Neural cell (in vitro differentiated cells): ENCODE results near the gene LRRC46. TPM values are rescaled to one million over a fixed set of nuclear protein-coding genes. Genes with fewer than 3 reads are reported as not detected.

Experiments
- H2AFZ ChIP-seq: fragments of 200-600, 300-800 bp; sonication (generic), shearing (Covaris generic); 2 replicates; pipeline ENCODE4 v1.6.0; 2014; ENCODE audit warnings: low read depth, mild to moderate bottlenecking, antibody characterized with exemption, low read length, moderate library complexity
- H3F3A ChIP-seq: fragments of 200-600 bp; shearing (Covaris generic); 2 replicates; pipeline ENCODE4 v1.6.1; 2016; ENCODE audit warnings: mild to moderate bottlenecking, moderate library complexity, mixed read lengths, antibody characterized with exemption, low read length; ENCODE audit not compliant: insufficient read depth, poor library complexity, severe bottlenecking
- H3K27ac ChIP-seq: fragments of 200-600, 300-800 bp; sonication (generic), shearing (Covaris generic); 2 replicates; pipeline ENCODE4 v1.5.1; 2014; ENCODE audit warnings: mild to moderate bottlenecking, low read length, moderate library complexity
- H3K27me3 ChIP-seq: fragments of 300-800, 200-600 bp; sonication (generic), shearing (Covaris generic); 2 replicates; pipeline ENCODE4 v1.6.0; 2014; ENCODE audit warnings: mild to moderate bottlenecking, low read depth, low read length, moderate library complexity; ENCODE audit not compliant: insufficient read depth
- H3K36me3 ChIP-seq: fragments of 300-800, 200-600 bp; sonication (generic), shearing (Covaris generic); 2 replicates; pipeline ENCODE4 v1.5.1; 2014; ENCODE audit warnings: mild to moderate bottlenecking, antibody characterized with exemption, low read length, moderate library complexity; ENCODE audit not compliant: insufficient read depth
- H3K4me2 ChIP-seq: fragments of 300-800, 200-600 bp; sonication (generic), shearing (Covaris generic); 2 replicates; pipeline ENCODE4 v1.6.0; 2014; ENCODE audit warnings: mild to moderate bottlenecking, low read length
- H3K4me3 ChIP-seq: fragments of 300-800, 200-600 bp; sonication (generic), shearing (Covaris generic); 2 replicates; pipeline ENCODE4 v1.5.1; 2014; ENCODE audit warnings: mild to moderate bottlenecking, low read length, moderate library complexity
- H3K79me2 ChIP-seq: fragments of 200-600 bp; shearing (Covaris generic); replicated peaks from 2 replicates; pipeline ENCODE4 v1.6.0; 2014; ENCODE audit warnings: mild to moderate bottlenecking, low read length, moderate library complexity; ENCODE audit not compliant: insufficient read depth
- H3K9ac ChIP-seq: fragments of 300-800, 200-600 bp; sonication (generic), shearing (Covaris generic); 2 replicates; pipeline ENCODE4 v1.6.1; 2016; ENCODE audit warnings: mild to moderate bottlenecking, low read length, mixed read lengths
- H3K9me2 ChIP-seq: fragments of 200-600 bp; shearing (Covaris generic); 2 replicates; pipeline ENCODE4 v1.6.1; 2016; ENCODE audit warnings: mild to moderate bottlenecking, low read length, mixed read lengths; ENCODE audit not compliant: insufficient read depth
- H3K9me3 ChIP-seq: fragments of 200-600, 300-800 bp; sonication (generic), shearing (Covaris generic); 2 replicates; pipeline ENCODE4 v1.6.1; 2016; ENCODE audit warnings: mild to moderate bottlenecking, mixed run types, low read length, moderate library complexity, mixed read lengths
- H4K20me1 ChIP-seq: fragments of 200-600 bp; shearing (Covaris generic); 2 replicates; pipeline ENCODE4 v1.6.1; 2016; ENCODE audit warnings: mild to moderate bottlenecking, mixed run types; ENCODE audit not compliant: insufficient read depth
- EP300 ChIP-seq: fragments of 450-650 bp; conservative IDR thresholded peaks from 2 replicates; pipeline ENCODE4 v1.6.1; 2014; ENCODE audit warnings: antibody characterized with exemption, mild to moderate bottlenecking, moderate library complexity; ENCODE audit not compliant: poor library complexity, severe bottlenecking
- EZH2 ChIP-seq: fragments of 200-600, 300-800 bp; shearing (Covaris generic), sonication (generic); IDR thresholded peaks from 2 replicates; pipeline ENCODE4 v1.6.1; 2014; ENCODE audit warnings: antibody characterized with exemption, low read length, borderline replicate concordance, mild to moderate bottlenecking; ENCODE audit not compliant: insufficient read depth, poor library complexity, severe bottlenecking
- MXI1 ChIP-seq: fragments of 450-650 bp; conservative IDR thresholded peaks from 2 replicates; pipeline ENCODE4 v1.6.1; 2014; ENCODE audit warnings: antibody characterized with exemption, mild to moderate bottlenecking; ENCODE audit not compliant: poor library complexity, severe bottlenecking
- POLR2AphosphoS5 ChIP-seq: IDR thresholded peaks from 2 replicates; pipeline ENCODE4 v1.6.1; 2012
- RAD21 ChIP-seq: fragments of 450-650 bp; conservative IDR thresholded peaks from 2 replicates; pipeline ENCODE4 v1.6.1; 2014; ENCODE audit warnings: antibody characterized with exemption, mild to moderate bottlenecking, moderate library complexity
- SMC3 ChIP-seq: fragments of 450-650 bp; conservative IDR thresholded peaks from 2 replicates; pipeline ENCODE4 v1.6.1; 2014; ENCODE audit warnings: antibody characterized with exemption, mild to moderate bottlenecking, moderate library complexity; ENCODE audit not compliant: poor library complexity
- TAF1 ChIP-seq: IDR thresholded peaks from 2 replicates; pipeline ENCODE4 v1.6.1; 2012; ENCODE audit warnings: low read depth
- polyA plus RNA-seq: library from polyadenylated mRNA; depleted of rRNA; stranded (reverse); fragments of >200 nt; gene quantifications from 2 replicates; pipeline ENCODE4 v1.2.3, GENCODE V29; 2014
- TF ChIP-seq, protein P1 (sequence below): fragments of 450-650 bp; IDR thresholded peaks from 2 replicates; pipeline ENCODE4 v1.5.1; 2014; ENCODE audit warnings: antibody characterized with exemption, mild to moderate bottlenecking, moderate library complexity; ENCODE audit not compliant: poor library complexity, severe bottlenecking
- TF ChIP-seq, protein P2 (sequence below): IDR thresholded peaks from 2 replicates; pipeline ENCODE4 v1.6.1; 2012; ENCODE audit warnings: borderline replicate concordance

LRRC46 gene
- polyA plus RNA-seq, 1 donor from 2014 or later, result 0.12 TPM

DNA sequence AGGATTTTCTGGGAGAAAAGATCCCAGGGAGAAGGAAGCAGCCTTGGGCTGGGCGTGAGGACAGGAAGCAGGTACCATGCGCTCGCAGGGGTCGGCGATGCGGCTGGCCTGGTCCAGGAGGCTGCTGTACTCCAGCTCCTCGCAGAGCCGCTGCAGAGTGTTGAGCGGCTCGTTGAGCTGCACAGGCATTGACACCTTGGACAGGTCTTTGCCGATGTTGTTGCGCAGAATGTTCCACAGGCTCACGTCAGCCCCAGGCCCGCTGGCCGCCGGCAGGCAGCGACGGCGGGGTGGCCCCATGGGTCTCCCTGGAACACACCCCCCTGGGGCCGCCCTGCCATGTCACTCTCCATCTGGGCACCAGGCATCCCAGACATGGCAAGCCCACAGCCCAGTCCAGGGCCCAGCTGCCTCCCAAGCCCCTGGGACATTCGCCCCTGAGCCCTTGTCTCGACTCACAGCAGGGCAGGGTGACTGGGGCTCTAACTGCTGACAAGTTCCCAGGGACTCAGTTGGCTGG is 17.9 kb upstream of the LRRC46 start:
- Histone ChIP-seq H3K4me3 (no peak overlapping the region), H4K20me1 (no peaks in the 10 kb centered on the region), H3K9ac (no peak overlapping the region), H3K9me2 (no peaks in the 10 kb centered on the region), H3F3A (no peaks in the 10 kb centered on the region), H3K27me3 (no peaks in the 10 kb centered on the region), H3K9me3 (no peaks in the 10 kb centered on the region), H3K79me2 (no peaks in the 10 kb centered on the region), H3K27ac (no peak overlapping the region), H2AFZ (no peak overlapping the region), H3K36me3 (no peaks in the 10 kb centered on the region), H3K4me2 (no peak overlapping the region)
- TF ChIP-seq, protein P1, sequence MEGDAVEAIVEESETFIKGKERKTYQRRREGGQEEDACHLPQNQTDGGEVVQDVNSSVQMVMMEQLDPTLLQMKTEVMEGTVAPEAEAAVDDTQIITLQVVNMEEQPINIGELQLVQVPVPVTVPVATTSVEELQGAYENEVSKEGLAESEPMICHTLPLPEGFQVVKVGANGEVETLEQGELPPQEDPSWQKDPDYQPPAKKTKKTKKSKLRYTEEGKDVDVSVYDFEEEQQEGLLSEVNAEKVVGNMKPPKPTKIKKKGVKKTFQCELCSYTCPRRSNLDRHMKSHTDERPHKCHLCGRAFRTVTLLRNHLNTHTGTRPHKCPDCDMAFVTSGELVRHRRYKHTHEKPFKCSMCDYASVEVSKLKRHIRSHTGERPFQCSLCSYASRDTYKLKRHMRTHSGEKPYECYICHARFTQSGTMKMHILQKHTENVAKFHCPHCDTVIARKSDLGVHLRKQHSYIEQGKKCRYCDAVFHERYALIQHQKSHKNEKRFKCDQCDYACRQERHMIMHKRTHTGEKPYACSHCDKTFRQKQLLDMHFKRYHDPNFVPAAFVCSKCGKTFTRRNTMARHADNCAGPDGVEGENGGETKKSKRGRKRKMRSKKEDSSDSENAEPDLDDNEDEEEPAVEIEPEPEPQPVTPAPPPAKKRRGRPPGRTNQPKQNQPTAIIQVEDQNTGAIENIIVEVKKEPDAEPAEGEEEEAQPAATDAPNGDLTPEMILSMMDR, result no peak
- no peak for TF ChIP-seq TAF1
- no peak for TF ChIP-seq EP300
- TF ChIP-seq EZH2, result no peak
- no peak for TF ChIP-seq SMC3
- TF ChIP-seq POLR2AphosphoS5, result no peak
- TF ChIP-seq RAD21, result no peak
- TF ChIP-seq, protein P2, sequence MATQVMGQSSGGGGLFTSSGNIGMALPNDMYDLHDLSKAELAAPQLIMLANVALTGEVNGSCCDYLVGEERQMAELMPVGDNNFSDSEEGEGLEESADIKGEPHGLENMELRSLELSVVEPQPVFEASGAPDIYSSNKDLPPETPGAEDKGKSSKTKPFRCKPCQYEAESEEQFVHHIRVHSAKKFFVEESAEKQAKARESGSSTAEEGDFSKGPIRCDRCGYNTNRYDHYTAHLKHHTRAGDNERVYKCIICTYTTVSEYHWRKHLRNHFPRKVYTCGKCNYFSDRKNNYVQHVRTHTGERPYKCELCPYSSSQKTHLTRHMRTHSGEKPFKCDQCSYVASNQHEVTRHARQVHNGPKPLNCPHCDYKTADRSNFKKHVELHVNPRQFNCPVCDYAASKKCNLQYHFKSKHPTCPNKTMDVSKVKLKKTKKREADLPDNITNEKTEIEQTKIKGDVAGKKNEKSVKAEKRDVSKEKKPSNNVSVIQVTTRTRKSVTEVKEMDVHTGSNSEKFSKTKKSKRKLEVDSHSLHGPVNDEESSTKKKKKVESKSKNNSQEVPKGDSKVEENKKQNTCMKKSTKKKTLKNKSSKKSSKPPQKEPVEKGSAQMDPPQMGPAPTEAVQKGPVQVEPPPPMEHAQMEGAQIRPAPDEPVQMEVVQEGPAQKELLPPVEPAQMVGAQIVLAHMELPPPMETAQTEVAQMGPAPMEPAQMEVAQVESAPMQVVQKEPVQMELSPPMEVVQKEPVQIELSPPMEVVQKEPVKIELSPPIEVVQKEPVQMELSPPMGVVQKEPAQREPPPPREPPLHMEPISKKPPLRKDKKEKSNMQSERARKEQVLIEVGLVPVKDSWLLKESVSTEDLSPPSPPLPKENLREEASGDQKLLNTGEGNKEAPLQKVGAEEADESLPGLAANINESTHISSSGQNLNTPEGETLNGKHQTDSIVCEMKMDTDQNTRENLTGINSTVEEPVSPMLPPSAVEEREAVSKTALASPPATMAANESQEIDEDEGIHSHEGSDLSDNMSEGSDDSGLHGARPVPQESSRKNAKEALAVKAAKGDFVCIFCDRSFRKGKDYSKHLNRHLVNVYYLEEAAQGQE, result no peak
- TF ChIP-seq MXI1, result no peak

DNA sequence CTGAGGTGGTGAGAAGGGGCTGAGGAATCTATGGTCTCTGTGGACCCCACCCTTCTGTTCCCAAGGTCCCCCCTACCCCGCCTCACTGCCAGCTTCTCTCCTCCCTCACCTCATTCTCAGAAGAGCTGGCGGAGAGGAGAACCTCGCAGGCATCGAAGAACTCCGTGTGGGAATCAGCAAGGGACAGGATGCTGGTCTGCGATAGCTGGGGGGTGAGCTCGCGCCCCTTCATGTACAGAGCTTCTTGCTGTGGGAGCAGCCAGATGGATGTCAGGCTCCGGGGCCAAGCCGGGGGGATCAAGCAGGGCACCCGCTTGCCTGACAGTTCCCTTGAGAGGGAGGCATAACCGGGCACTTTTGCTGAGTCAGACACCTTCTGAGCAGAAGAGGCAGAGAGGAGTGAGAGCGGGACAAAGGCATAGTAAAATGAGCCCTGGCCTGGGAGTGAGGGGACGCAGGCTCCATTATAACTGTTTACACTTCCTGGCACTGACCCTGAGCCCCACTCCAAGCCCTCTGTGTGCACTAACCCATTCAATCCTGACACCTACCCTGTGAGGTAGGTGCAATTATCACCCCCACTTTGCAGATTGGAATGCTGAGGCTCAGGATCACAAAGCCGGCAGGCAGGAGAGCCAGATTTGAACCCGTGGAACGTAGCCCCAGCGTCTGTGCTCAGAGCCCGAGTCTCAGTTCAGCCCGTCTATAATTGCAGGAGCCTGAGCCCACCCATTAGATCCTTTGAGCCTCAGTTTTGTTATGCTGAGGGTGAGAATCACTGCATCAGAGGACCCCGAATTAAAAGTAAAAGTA is 16.2 kb upstream of the LRRC46 start:
- Histone ChIP-seq H2AFZ (no peak overlapping the region), H3K4me3 (no peak overlapping the region), H3K4me2 (no peak overlapping the region), H3K9me2 (no peaks in the 10 kb centered on the region), H3F3A (no peaks in the 10 kb centered on the region), H3K9me3 (no peaks in the 10 kb centered on the region), H3K79me2 (no peaks in the 10 kb centered on the region), H3K9ac (no peak overlapping the region), H3K27ac (no peak overlapping the region), H3K36me3 (no peaks in the 10 kb centered on the region), H3K27me3 (no peaks in the 10 kb centered on the region), H4K20me1 (no peaks in the 10 kb centered on the region)
- TF ChIP-seq, protein P1, result no peak
- TF ChIP-seq RAD21, result no peak
- no peak for TF ChIP-seq TAF1
- TF ChIP-seq SMC3, result no peak
- no peak for TF ChIP-seq POLR2AphosphoS5
- TF ChIP-seq EZH2, result no peak
- TF ChIP-seq EP300, result no peak
- TF ChIP-seq MXI1, result no peak
- TF ChIP-seq, protein P2, result no peak
